CD4-positive, alpha-beta memory T cell (primary cell): Measurements from ENCODE around the gene HSPB6. TPM values are rescaled to one million over a fixed set of nuclear protein-coding genes. Genes with fewer than 3 reads are reported as not detected.

Experiments
- CTCF ChIA-PET: fragments of 350-600 bp; sonication (Branson Sonifier 250); formaldehyde crosslinking; loops from one replicate; lab custom pipeline; 2021; ENCODE audit warnings: inconsistent platforms; ENCODE audit not compliant: partially characterized antibody; lab: Charles Lee
- POLR2A ChIA-PET: fragments of 350-600 bp; sonication (Branson Sonifier 250); formaldehyde crosslinking; loops from one replicate; lab custom pipeline; 2021; ENCODE audit not compliant: partially characterized antibody; lab: Charles Lee
- DNase-seq, 5 donors: peaks; one replicate each; pipeline versions ENCODE4 v3.0.0 to v3.0.0-alpha.2; 2020 to 2022; ENCODE audit warnings: mixed read lengths in 1 of 5
- H3K27ac ChIP-seq: one replicate; pipeline ENCODE4 v1.7.0; 2013; ENCODE audit warnings: low read depth, low read length
- H3K27me3 ChIP-seq: 2 replicates; pipeline ENCODE4 v1.7.0; 2013; ENCODE audit warnings: mild to moderate bottlenecking, low read length, moderate library complexity; ENCODE audit not compliant: insufficient read depth
- H3K36me3 ChIP-seq: 2 replicates; pipeline ENCODE4 v1.7.0; 2013; ENCODE audit warnings: mild to moderate bottlenecking, low read length, moderate library complexity; ENCODE audit not compliant: insufficient read depth
- H3K4me1 ChIP-seq: 2 replicates; pipeline ENCODE4 v1.7.0; 2013; ENCODE audit warnings: mild to moderate bottlenecking, low read length, moderate library complexity; ENCODE audit not compliant: insufficient read depth
- H3K4me3 ChIP-seq, 2 donors: one replicate each; pipeline ENCODE4 v1.7.0; 2013; ENCODE audit warnings: low read length in 2 of 2, mild to moderate bottlenecking in 1 of 2
- H3K9me3 ChIP-seq, 2 donors: one replicate each; pipeline ENCODE4 v1.7.0; 2013; ENCODE audit warnings: low read length in 2 of 2, control low read depth in 1 of 2; ENCODE audit not compliant: control insufficient read depth in 1 of 2
- H3K27ac Mint-ChIP-seq, 7 donors: one replicate each; pipeline ENCODE4 v1.8.0; 2020 to 2021; ENCODE audit warnings: mixed read lengths in 7 of 7, mild to moderate bottlenecking in 6 of 7, inconsistent platforms in 3 of 7, moderate library complexity in 3 of 7
- H3K27me3 Mint-ChIP-seq, 2 donors: one replicate each; pipeline ENCODE4 v1.8.0; 2020 to 2021; ENCODE audit warnings: mixed read lengths in 2 of 2
- H3K36me3 Mint-ChIP-seq, 2 donors: one replicate each; pipeline ENCODE4 v1.8.0; 2020 to 2021; ENCODE audit warnings: mixed read lengths in 2 of 2, inconsistent platforms in 1 of 2, mild to moderate bottlenecking in 1 of 2
- H3K4me1 Mint-ChIP-seq, 4 donors: one replicate each; pipeline ENCODE4 v1.8.0; 2020 to 2021; ENCODE audit warnings: mixed read lengths in 4 of 4, mild to moderate bottlenecking in 1 of 4
- H3K4me3 Mint-ChIP-seq, 8 donors: one replicate each; pipeline ENCODE4 v1.8.0; 2020 to 2021; ENCODE audit warnings: mixed read lengths in 8 of 8, mild to moderate bottlenecking in 7 of 8, moderate library complexity in 6 of 8, inconsistent platforms in 3 of 8
- H3K9me3 Mint-ChIP-seq, 8 donors: one replicate each; pipeline ENCODE4 v1.8.0; 2020 to 2021; ENCODE audit warnings: mixed read lengths in 8 of 8, mild to moderate bottlenecking in 5 of 8, inconsistent platforms in 3 of 8, moderate library complexity in 1 of 8
- intact Hi-C: fragments of 100-400 bp; cut with micrococcal nuclease; formaldehyde crosslinking; loops from one replicate; pipeline ENCODE4 v1.15.1; 2023
- polyA plus RNA-seq, 2 donors: library from polyadenylated mRNA; unstranded; fragments of 300-500 nt; fragmentation: Illumina TruSeq; gene quantifications; one replicate each; pipeline ENCODE4 v1.2.3, GENCODE V29; 2021
- total RNA-seq, 2 experiments: library from RNA; stranded (reverse); gene quantifications; one replicate each; pipeline ENCODE4 v1.2.3, GENCODE V29; 2021

The HSPB6 gene
- total and polyA plus RNA-seq, 4 experiments from 2014 or later: not detected

DNA sequence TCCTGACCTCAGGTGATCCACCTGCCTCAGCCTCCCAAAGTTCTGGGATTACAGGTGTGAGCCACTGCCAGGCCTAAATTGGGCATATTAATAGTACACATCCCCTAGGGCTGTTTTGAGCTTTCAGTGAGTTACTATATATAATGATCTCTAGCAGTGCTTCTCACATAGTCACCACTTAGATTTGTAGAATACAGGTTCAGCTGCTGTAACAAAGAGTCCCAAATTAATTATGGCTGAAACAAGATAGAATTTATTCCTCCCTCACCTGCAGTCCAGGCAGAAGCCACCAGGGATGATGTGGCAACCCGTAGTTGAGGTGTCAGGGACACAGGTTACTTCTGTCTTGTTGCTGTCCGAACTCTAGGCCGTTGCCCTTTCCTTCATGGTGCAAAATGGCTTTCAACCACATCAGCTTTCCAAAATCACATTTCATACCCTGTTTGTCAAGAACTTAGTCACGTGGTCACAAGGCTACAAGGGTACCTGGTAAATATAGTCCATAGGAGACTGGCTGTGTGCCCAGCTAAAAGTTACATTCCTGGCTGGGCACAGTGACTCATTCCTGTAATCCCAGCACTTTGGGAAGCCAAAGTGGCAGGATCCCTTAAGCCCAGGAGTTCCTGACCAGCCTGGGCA, 4.0 kb upstream of the HSPB6 start:
- CTCF ChIA-PET: no interaction called here
- peaks cover 8% of the 10 kb centered on the region for H3K36me3 ChIP-seq
- DNase-seq: no peak
- Mint-ChIP-seq H3K27me3 (peaks cover 0 to 2% of the 10 kb centered on the region in 2 donors), H3K9me3 (peaks cover 0 to 3% (median 0%) of the 10 kb centered on the region in 8 donors), H3K4me3 (peak overlapping the region in 1 of 8 donors; percentile 15), H3K4me1 (peaks cover 14 to 34% (median 22%) of the 10 kb centered on the region in 4 donors), H3K36me3 (peaks cover 8 to 24% of the 10 kb centered on the region in 2 donors), H3K27ac (no peak overlapping the region)
- no peak overlapping the region for H3K27ac ChIP-seq
- intact Hi-C loops: no loop called here
- POLR2A ChIA-PET: interaction anchor here (0.6 to 1.3 kb wide), 6 partner anchors 9 to 1461 kb away, joined by 3 to 4 read pairs (median 4); partner anchors contain the start of genes IGFLR1 and LIN37
- H3K4me3 ChIP-seq: no peak overlapping the region
- H3K4me1 ChIP-seq: peaks cover 29% of the 10 kb centered on the region
- no peaks in the 10 kb centered on the region for H3K9me3 ChIP-seq
- H3K27me3 ChIP-seq: no peaks in the 10 kb centered on the region

DNA sequence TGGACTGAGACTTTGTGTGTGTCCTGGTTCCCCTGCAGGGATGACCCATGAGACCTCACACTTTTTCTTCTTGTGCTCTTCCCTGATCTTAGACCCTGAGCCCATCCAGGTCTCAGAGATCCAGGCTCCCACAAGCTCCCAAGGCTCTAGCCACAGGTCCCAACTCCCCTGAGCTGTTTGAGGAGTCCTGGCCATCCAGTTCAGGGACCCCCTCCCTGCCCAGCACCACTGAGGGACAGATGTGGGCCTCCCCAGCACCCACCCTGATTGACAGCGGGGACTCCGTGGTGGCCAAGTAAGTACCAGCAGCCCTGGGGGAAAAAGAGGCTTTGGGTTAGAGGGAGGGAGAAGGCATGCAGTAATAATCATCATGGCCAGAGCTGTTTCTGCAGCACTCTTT, 2.9 kb upstream of the HSPB6 start:
- H3K4me3 Mint-ChIP-seq: peak overlapping the region in 7 of 8 donors; percentile 6 to 81 (median 68)
- Histone ChIP-seq H3K4me3 (no peak overlapping the region), H3K27me3 (no peaks in the 10 kb centered on the region), H3K4me1 (peaks cover 36% of the 10 kb centered on the region), H3K36me3 (peaks cover 5% of the 10 kb centered on the region), H3K9me3 (no peaks in the 10 kb centered on the region), H3K27ac (no peak overlapping the region)
- H3K27ac Mint-ChIP-seq: peak overlapping the region in 4 of 7 donors; percentile 19 to 62 (median 35)
- peaks cover 0 to 3% (median 0%) of the 10 kb centered on the region in 8 donors for H3K9me3 Mint-ChIP-seq
- peaks cover 17 to 40% (median 27%) of the 10 kb centered on the region in 4 donors for H3K4me1 Mint-ChIP-seq
- H3K27me3 Mint-ChIP-seq: peaks cover 0 to 2% of the 10 kb centered on the region in 2 donors
- no peak for DNase-seq
- POLR2A ChIA-PET: interaction anchor here (1.2 to 1.3 kb wide), 3 partner anchors 8 to 17 kb away, joined by 3 to 4 read pairs (median 4); partner anchors contain the start of genes IGFLR1 and LIN37
- peaks cover 10 to 17% of the 10 kb centered on the region in 2 donors for H3K36me3 Mint-ChIP-seq
- intact Hi-C loops: no loop called here
- CTCF ChIA-PET: interaction anchor here (0.6 kb wide), 1 partner anchor 62 kb away, joined by 3 read pairs; no protein-coding TSS in a partner anchor

DNA sequence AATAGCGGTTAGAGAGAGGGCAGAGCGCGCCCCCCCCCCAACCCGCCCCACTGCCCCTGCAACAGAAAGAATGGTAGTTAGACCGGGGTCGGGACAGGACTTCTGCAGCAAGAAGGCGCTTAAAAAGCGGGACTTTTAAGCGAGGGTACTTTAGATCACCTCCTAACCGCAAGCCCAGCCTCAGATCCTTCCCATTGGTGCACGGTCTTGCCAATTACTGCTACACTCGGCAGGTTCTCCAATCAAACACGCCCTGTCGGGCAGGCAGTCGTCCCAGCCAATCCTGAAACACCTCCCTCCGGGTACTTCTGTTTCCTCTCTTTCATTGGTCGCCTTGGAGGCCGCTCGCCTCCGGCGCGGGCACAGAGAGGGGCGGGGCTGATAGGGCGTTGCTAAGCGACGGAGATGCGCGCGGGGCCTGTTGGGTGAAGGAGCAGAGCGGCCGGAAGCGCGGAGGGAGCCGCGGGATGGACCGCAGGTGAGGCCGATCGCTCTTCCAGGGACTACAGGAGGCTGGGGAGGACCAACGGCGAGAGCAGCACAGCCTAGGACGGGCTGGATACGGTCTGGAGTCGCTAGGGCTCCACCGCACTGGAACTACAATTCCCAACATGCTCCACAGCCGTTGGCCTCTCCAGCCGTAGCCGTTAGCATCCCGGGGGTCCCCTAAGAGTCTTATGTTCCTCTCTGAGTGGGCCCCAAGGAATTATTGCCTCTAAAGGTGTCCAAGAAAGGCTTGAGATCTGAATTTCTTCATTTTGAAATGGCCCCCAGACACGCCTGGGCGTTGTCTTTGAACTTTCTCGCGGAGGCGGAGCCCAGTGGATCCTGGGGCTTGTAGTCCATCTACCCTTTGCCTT, 1.1 kb upstream of the HSPB6 start, which contains the start of gene PROSER3:
TSS of gene PROSER3 (plus strand) at position 428 of the 860 bp plus-strand sequence. CDS start at position 468, 40 bp downstream.
- H3K36me3 Mint-ChIP-seq: peaks cover 11 to 28% of the 10 kb centered on the region in 2 donors
- peaks cover 17 to 40% (median 27%) of the 10 kb centered on the region in 4 donors for H3K4me1 Mint-ChIP-seq
- Histone ChIP-seq H3K4me1 (peaks cover 36% of the 10 kb centered on the region), H3K36me3 (peaks cover 15% of the 10 kb centered on the region), H3K27me3 (no peaks in the 10 kb centered on the region), H3K4me3 (peak within 1 kb of the TSS; percentile 90 to 91), H3K9me3 (no peaks in the 10 kb centered on the region), H3K27ac (peak within 1 kb of the TSS; percentile 89)
- ChIA-PET CTCF (interaction anchor here (1.3 kb wide), 2 partner anchors 10 to 247 kb away, joined by 3 to 5 read pairs; partner anchors contain the start of gene LIN37), POLR2A (interaction anchor here (0.7 to 3.6 kb wide), 5 partner anchors 10 to 56 kb away, joined by 3 to 23 read pairs (median 16); partner anchors contain the start of genes IGFLR1, LIN37, PSENEN and U2AF1L4)
- H3K27ac Mint-ChIP-seq: peak within 1 kb of the TSS; percentile 94 to 99 (median 97)
- peaks cover 0 to 3% (median 0%) of the 10 kb centered on the region in 8 donors for H3K9me3 Mint-ChIP-seq
- peak within 1 kb of the TSS; percentile 94 to 100 (median 98) for H3K4me3 Mint-ChIP-seq
- H3K27me3 Mint-ChIP-seq: peaks cover 0 to 2% of the 10 kb centered on the region in 2 donors
- peak; percentile 99 to 100 (median 100) for DNase-seq
- intact Hi-C loops: loop anchor here (1.0 kb wide), 4 partner anchors 10 to 173 kb away; partner anchors contain the start of genes ARHGAP33 and LIN37

DNA sequence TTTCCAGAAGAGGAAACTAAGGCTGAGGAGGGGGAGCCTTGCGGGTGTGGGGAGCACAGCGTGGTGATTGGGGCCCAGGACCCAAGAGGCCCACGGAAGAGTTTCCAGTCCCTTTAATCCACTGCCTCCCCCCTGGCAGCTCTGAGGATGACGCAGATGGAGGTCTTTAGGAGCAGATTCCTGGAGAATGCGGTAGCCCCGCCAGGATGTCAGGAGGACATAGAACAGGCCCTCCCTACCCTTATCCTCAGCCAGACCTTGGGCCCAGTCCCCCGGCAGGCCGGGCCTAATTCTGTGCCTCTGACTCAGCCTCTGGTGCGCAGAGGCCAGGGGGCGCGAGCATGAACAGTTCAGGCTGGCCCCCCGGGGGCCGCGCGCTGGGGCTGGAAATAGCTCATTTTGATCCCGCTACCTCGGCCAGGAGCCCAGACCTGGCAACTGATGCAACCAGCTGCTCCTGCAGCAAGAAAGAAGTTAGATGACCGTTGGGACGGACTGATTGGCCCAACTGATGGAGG, 461 bp upstream of the HSPB6 start:
- peaks cover 36% of the 10 kb centered on the region for H3K4me1 ChIP-seq
- peak overlapping the region in 1 of 2 donors; percentile 91 for H3K4me3 ChIP-seq
- CTCF ChIA-PET: interaction anchor here (1.3 kb wide), 2 partner anchors 9 to 247 kb away, joined by 3 to 5 read pairs; partner anchors contain the start of gene LIN37
- intact Hi-C loops: no loop called here
- DNase-seq: no peak
- peaks cover 0 to 3% (median 0%) of the 10 kb centered on the region in 8 donors for H3K9me3 Mint-ChIP-seq
- H3K36me3 ChIP-seq: peaks cover 20% of the 10 kb centered on the region
- H3K4me1 Mint-ChIP-seq: peaks cover 17 to 40% (median 27%) of the 10 kb centered on the region in 4 donors
- H3K27me3 Mint-ChIP-seq: peaks cover 0 to 2% of the 10 kb centered on the region in 2 donors
- no peaks in the 10 kb centered on the region for H3K9me3 ChIP-seq
- H3K27me3 ChIP-seq: no peaks in the 10 kb centered on the region
- POLR2A ChIA-PET: interaction anchor here (0.7 to 3.6 kb wide), 5 partner anchors 9 to 55 kb away, joined by 3 to 23 read pairs (median 16); partner anchors contain the start of genes IGFLR1, LIN37, PSENEN and U2AF1L4
- H3K4me3 Mint-ChIP-seq: peak overlapping the region; percentile 94 to 100 (median 98)
- peak overlapping the region in 6 of 7 donors; percentile 9 to 99 (median 95) for H3K27ac Mint-ChIP-seq
- peak overlapping the region; percentile 89 for H3K27ac ChIP-seq
- H3K36me3 Mint-ChIP-seq: peaks cover 11 to 27% of the 10 kb centered on the region in 2 donors

DNA sequence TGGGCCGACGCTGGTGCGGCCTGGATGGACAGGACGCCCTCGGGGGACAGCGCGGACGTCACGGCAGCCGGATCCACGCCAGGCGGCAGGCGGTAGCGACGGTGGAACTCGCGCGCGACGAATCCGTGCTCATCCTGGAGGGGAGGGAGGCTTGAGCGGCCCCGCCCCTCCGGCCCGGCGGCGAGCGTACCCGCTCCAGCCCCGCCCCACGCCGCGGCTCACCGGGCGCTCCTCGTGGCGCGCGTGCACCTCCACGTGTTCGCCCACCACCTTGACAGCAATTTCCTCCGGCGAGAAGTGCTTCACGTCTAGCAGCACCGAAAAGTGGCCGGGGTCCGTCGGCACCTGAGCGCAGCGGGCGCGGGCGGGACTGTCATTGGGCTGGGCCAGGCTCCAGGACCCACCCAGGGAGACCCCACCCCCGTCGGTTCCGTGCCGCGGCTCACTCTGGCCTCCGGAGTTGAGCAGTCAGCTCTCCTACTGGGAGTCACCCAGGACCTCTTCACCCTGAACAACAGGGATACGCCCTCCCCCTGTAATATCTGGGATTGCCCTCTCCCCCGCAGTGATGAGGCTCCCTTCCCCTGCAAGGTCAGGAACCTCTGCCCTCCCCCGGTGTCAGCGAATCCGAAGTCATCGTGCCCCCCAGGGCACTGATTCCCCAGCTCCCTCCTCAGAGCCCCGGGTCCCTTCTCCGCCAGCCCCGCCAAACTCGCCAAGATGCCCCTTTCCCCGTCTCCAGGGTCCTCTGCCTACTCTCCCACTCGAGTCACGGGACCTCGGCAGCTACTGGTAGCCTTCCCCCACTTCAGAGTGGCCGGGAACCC, 1.1 kb downstream of the HSPB6 start:
- intact Hi-C loops: no loop called here

More for the DNA sequence above, 1.1 kb downstream of the HSPB6 start:
- Mint-ChIP-seq H3K4me3 (peak overlapping the region in 7 of 8 donors; percentile 13 to 61 (median 34)), H3K9me3 (peaks cover 0 to 3% (median 0%) of the 10 kb centered on the region in 8 donors), H3K27ac (peak overlapping the region in 4 of 7 donors; percentile 41 to 59 (median 50)), H3K27me3 (peaks cover 0 to 2% of the 10 kb centered on the region in 2 donors), H3K4me1 (peaks cover 17 to 40% (median 27%) of the 10 kb centered on the region in 4 donors), H3K36me3 (peaks cover 6 to 22% of the 10 kb centered on the region in 2 donors)
- no peak overlapping the region for H3K27ac ChIP-seq
- H3K9me3 ChIP-seq: no peaks in the 10 kb centered on the region
- ChIA-PET CTCF (no interaction called here), POLR2A (interaction anchor here (2.4 to 3.6 kb wide), 4 partner anchors 7 to 16 kb away, joined by 14 to 23 read pairs (median 16); partner anchors contain the start of genes IGFLR1, LIN37, PSENEN and U2AF1L4)
- H3K36me3 ChIP-seq: peaks cover 23% of the 10 kb centered on the region
- peaks cover 36% of the 10 kb centered on the region for H3K4me1 ChIP-seq
- H3K27me3 ChIP-seq: no peaks in the 10 kb centered on the region
- peak; percentile 57 to 69 (median 68) for DNase-seq
- H3K4me3 ChIP-seq: no peak overlapping the region
